GM12878 (cell line): ENCODE data around the gene HDAC8. TPM values are rescaled to one million over a fixed set of nuclear protein-coding genes. Genes with fewer than 3 reads are reported as not detected.

Experiments used
- ATAC-seq: fragments of 200-7000 bp; cut with Tn5 transposase; 3 replicates; pipeline ENCODE4 v1.9.1; 2020; ENCODE audit warnings: mild to moderate bottlenecking, moderate library complexity
- BruUV-seq: library from RNA; stranded (reverse); fragments of 400-500 nt; replicated peaks from 2 replicates; lab custom pipeline; 2021; lab: Mats Ljungman, UMichigan
- CTCF ChIA-PET: fragments of 300-600 bp; sonication (Branson Sonifier 250); formaldehyde crosslinking; extraction: SDS; loops from one replicate; lab custom pipeline; 2021; ENCODE audit warnings: inconsistent platforms; lab: Yijun Ruan, JAX
- POLR2A ChIA-PET: fragments of 350-600 bp; formaldehyde crosslinking; extraction: SDS; loops from one replicate; lab custom pipeline; 2021; ENCODE audit warnings: inconsistent platforms; lab: Charles Lee
- RAD21 ChIA-PET: fragments of 300-600 bp; sonication (Branson Sonifier 250); formaldehyde crosslinking; loops from one replicate; lab custom pipeline; 2023; ENCODE audit warnings: antibody characterized with exemption; ENCODE audit not compliant: unreplicated experiment; lab: Charles Lee
- SMC1A ChIA-PET: fragments of 300-600 bp; sonication (Branson Sonifier 250); formaldehyde crosslinking; loops from one replicate; lab custom pipeline; 2023; ENCODE audit not compliant: unreplicated experiment, uncharacterized antibody; lab: Charles Lee
- DNase-seq: peaks from one replicate; pipeline ENCODE4 v3.0.0-alpha.2; 2011; ENCODE audit warnings: low read depth, low spot score
- FAIRE-seq: peaks from 3 replicates; lab custom pipeline; 2011; peaks lifted over from hg19 to GRCh38; lab: Jason Lieb, UNC
- H2AFZ ChIP-seq: 2 replicates; pipeline ENCODE4 v1.6.0; 2011; ENCODE audit warnings: low read depth, low read length, control low read depth; ENCODE audit not compliant: control insufficient read depth
- H3K27ac ChIP-seq: 2 replicates; pipeline ENCODE4 v1.5.1; 2011; ENCODE audit warnings: control low read depth; ENCODE audit not compliant: control insufficient read depth, insufficient read depth
- H3K27me3 ChIP-seq, 2 experiments: replicated peaks in 1 of 2; 2 replicates each; pipeline versions ENCODE4 v1.6.0 to v1.6.1; 2011; ENCODE audit warnings: low read length in 1 of 2; ENCODE audit not compliant: control insufficient read depth in 2 of 2, insufficient read depth in 2 of 2
- H3K36me3 ChIP-seq, 2 experiments: 2 replicates each; pipeline ENCODE4 v1.5.1; 2011; ENCODE audit warnings: low read length in 1 of 2; ENCODE audit not compliant: control insufficient read depth in 2 of 2, insufficient read depth in 2 of 2
- H3K4me1 ChIP-seq: 2 replicates; pipeline ENCODE4 v1.6.1; 2011; ENCODE audit warnings: mild to moderate bottlenecking, low read length, moderate library complexity, mixed read lengths; ENCODE audit not compliant: control insufficient read depth, insufficient read depth
- H3K4me2 ChIP-seq: 2 replicates; pipeline ENCODE4 v1.6.0; 2011; ENCODE audit warnings: control low read depth; ENCODE audit not compliant: control insufficient read depth, insufficient read depth
- H3K4me3 ChIP-seq: fragments of 200-600 bp; sonication (generic); 2 replicates; pipeline ENCODE4 v1.5.1; 2016
- H3K79me2 ChIP-seq: 2 replicates; pipeline ENCODE4 v1.6.0; 2011; ENCODE audit warnings: low read length; ENCODE audit not compliant: control insufficient read depth, insufficient read depth
- H3K9ac ChIP-seq: 2 replicates; pipeline ENCODE4 v1.8.0; 2011; ENCODE audit warnings: low read length, control low read depth, mixed read lengths; ENCODE audit not compliant: control insufficient read depth, insufficient read depth
- H3K9me3 ChIP-seq: replicated peaks from 3 replicates; pipeline ENCODE4 v1.5.1; 2011; ENCODE audit warnings: mild to moderate bottlenecking, low read length; ENCODE audit not compliant: control insufficient read depth, insufficient read depth
- H4K20me1 ChIP-seq: 2 replicates; pipeline ENCODE4 v1.6.0; 2011; ENCODE audit not compliant: control insufficient read depth, insufficient read depth
- ATF7 ChIP-seq: fragments of 450-650 bp; IDR thresholded peaks from 2 replicates; pipeline ENCODE4 v1.6.1; 2016; ENCODE audit warnings: low read depth, mild to moderate bottlenecking
- CBFB ChIP-seq: IDR thresholded peaks from 2 replicates; pipeline ENCODE4 v1.6.1; 2016; ENCODE audit warnings: antibody characterized with exemption, low read depth
- EED ChIP-seq: sonication (generic); IDR thresholded peaks from 2 replicates; pipeline ENCODE4 v1.6.1; 2016; ENCODE audit warnings: antibody characterized with exemption, low read depth
- EZH2 ChIP-seq: IDR thresholded peaks from 2 replicates; pipeline ENCODE4 v1.6.1; 2012; ENCODE audit warnings: low read depth, mild to moderate bottlenecking, control low read depth, inconsistent platforms, low read length, borderline replicate concordance; ENCODE audit not compliant: control insufficient read depth
- GABPA ChIP-seq: IDR thresholded peaks from 2 replicates; pipeline ENCODE4 v1.6.1; 2014; ENCODE audit warnings: antibody characterized with exemption, low read depth, mild to moderate bottlenecking, inconsistent platforms
- HCFC1 ChIP-seq: fragments of 150-350 bp; IDR thresholded peaks from 2 replicates; pipeline ENCODE4 v1.6.1; 2014; ENCODE audit warnings: low read length
- JUNB ChIP-seq: IDR thresholded peaks from 2 replicates; pipeline ENCODE4 v1.6.1; 2016; ENCODE audit warnings: antibody characterized with exemption, mild to moderate bottlenecking
- JUND ChIP-seq: IDR thresholded peaks from 2 replicates; pipeline ENCODE4 v1.6.1; 2012; ENCODE audit warnings: low read depth, mild to moderate bottlenecking, low read length, improper control_type of control experiment, moderate library complexity
- LARP7 ChIP-seq: fragments of 450-650 bp; IDR thresholded peaks from 2 replicates; pipeline ENCODE4 v1.6.1; 2017; ENCODE audit warnings: mild to moderate bottlenecking
- MTA2 ChIP-seq: fragments of 450-650 bp; IDR thresholded peaks from 2 replicates; pipeline ENCODE4 v1.6.1; 2016; ENCODE audit warnings: low read depth, mild to moderate bottlenecking, moderate library complexity
- POU2F2 ChIP-seq: IDR thresholded peaks from 3 replicates; pipeline ENCODE4 v1.6.1; 2011; ENCODE audit warnings: low read depth, mild to moderate bottlenecking, low read length, borderline replicate concordance
- RAD21 ChIP-seq: IDR thresholded peaks from 2 replicates; pipeline ENCODE4 v1.6.1; 2011; ENCODE audit warnings: mild to moderate bottlenecking, low read depth, low read length, moderate library complexity; ENCODE audit not compliant: insufficient read depth
- RFX5 ChIP-seq: IDR thresholded peaks from 2 replicates; pipeline ENCODE4 v1.6.1; 2011; ENCODE audit warnings: low read depth, low read length, improper control_type of control experiment
- SREBF2 ChIP-seq: IDR thresholded peaks from 2 replicates; pipeline ENCODE4 v1.6.1; 2012; ENCODE audit warnings: mild to moderate bottlenecking, low read length
- STAT1 ChIP-seq: fragments of 450-650 bp; conservative IDR thresholded peaks from 2 replicates; pipeline ENCODE4 v1.6.1; 2014; ENCODE audit warnings: antibody characterized with exemption, mild to moderate bottlenecking
- TCF12 ChIP-seq: IDR thresholded peaks from 2 replicates; pipeline ENCODE4 v1.6.1; 2011; ENCODE audit warnings: low read depth, mild to moderate bottlenecking, low read length
- ZNF24 ChIP-seq: fragments of 450-650 bp; IDR thresholded peaks from 2 replicates; pipeline ENCODE4 v1.6.1; 2017; ENCODE audit warnings: antibody characterized with exemption, mild to moderate bottlenecking
- WGBS: methylation state at CpG from one replicate; pipeline ENCODE4 v1.1.6; 2016; ENCODE audit warnings: low lambda C conversion rate; ENCODE audit not compliant: insufficient replicate concordance, insufficient coverage; ENCODE audit errors: missing lambda C conversion rate; 5-methylcytosine and 5-hydroxymethylcytosine counted together
- in situ Hi-C: fragments of 300-500 bp; cut with MboI; formaldehyde crosslinking; loops from 9 replicates; pipeline ENCODE4 v1.14.3; 2018; ENCODE audit warnings: mixed read lengths
- intact Hi-C: fragments of 100-400 bp; cut with micrococcal nuclease; formaldehyde crosslinking; loops from one replicate; pipeline ENCODE4 v1.14.2; 2022; ENCODE audit not compliant: unreplicated experiment
- polyA plus RNA-seq, 11 experiments: library from polyadenylated mRNA; depleted of rRNA in 4 of 11; unstranded in 6 of 11; stranded (reverse) in 5 of 11; fragments of >200 nt; fragmentation: Nextera tagmentation in 4 of 11; fragmentation: Illumina TruSeq in 1 of 11; extraction: Ambion mirVana in 4 of 11; extraction: Trizol in 1 of 11; gene quantifications; 1 replicate in 1 of 11; 2 replicates in 10 of 11; pipeline versions ENCODE4 v1.2.1 to v1.2.3, GENCODE V29; 2011 to 2016; ENCODE audit warnings: inconsistent platforms in 2 of 11, missing spikeins in 2 of 11, low read depth in 1 of 11
- total RNA-seq, 4 experiments: library from RNA; depleted of rRNA in 3 of 4; stranded (reverse); fragments of >200 nt in 3 of 4; fragmentation: Illumina TruSeq in 1 of 4; extraction: Trizol in 1 of 4; gene quantifications; 2 replicates each; pipeline versions ENCODE4 v1.2.1 to v1.2.3, GENCODE V29; 2013 to 2021
- TF ChIP-seq, protein P1 (sequence below): fragments of 150-350 bp; IDR thresholded peaks from 2 replicates; pipeline ENCODE4 v1.6.1; 2014; ENCODE audit warnings: mild to moderate bottlenecking, low read depth, low read length
- TF ChIP-seq, protein P2 (sequence below), 3 experiments: IDR thresholded peaks in 2 of 3; conservative IDR thresholded peaks in 1 of 3; 2 replicates each; pipeline ENCODE4 v1.5.1; 2011; ENCODE audit warnings: low read depth in 3 of 3, low read length in 3 of 3, mild to moderate bottlenecking in 3 of 3, control low read depth in 2 of 3, moderate library complexity in 2 of 3, inconsistent platforms in 1 of 3, mixed read lengths in 1 of 3; ENCODE audit not compliant: control insufficient read depth in 2 of 3, insufficient read depth in 1 of 3; ENCODE audit errors: extremely low read depth in 1 of 3
- TF ChIP-seq, protein P3 (sequence below): fragments of 450-650 bp; IDR thresholded peaks from 2 replicates; pipeline ENCODE4 v1.6.1; 2017; ENCODE audit warnings: low read depth, mild to moderate bottlenecking, moderate library complexity

HDAC8 gene
- total and polyA plus RNA-seq, 10 of the 15 experiments (the other 5 are each of a cell fraction or from before 2014, with no cell fraction given), result 18.1 to 34.7 (median 29.1) TPM

GRCh38 chrX:72620550-72621145 lies 48.0 kb upstream of the HDAC8 start:
- H3K36me3 ChIP-seq, result no peaks in the 10 kb centered on the region
- 27% methylated on average over 9 of the region's 9 CpGs for WGBS
- H3K9me3 ChIP-seq, result no peaks in the 10 kb centered on the region
- no peaks in the 10 kb centered on the region for H3K79me2 ChIP-seq
- CTCF ChIA-PET, result interaction anchor here (0.6 kb wide), 1 partner anchor 12 kb away, joined by 3 read pairs; no protein-coding TSS in a partner anchor
- no peak overlapping the region for H3K9ac ChIP-seq
- H3K4me3 ChIP-seq, result no peak overlapping the region
- SMC1A ChIA-PET, result no interaction called here
- H2AFZ ChIP-seq, result no peak overlapping the region
- intact Hi-C loops (no loop called here), in situ Hi-C loops (loop anchor here (5.0 kb wide), 1 partner anchor 52 kb away; no protein-coding TSS in a partner anchor)
- FAIRE-seq, result no peak
- no peaks in the 10 kb centered on the region for H3K27me3 ChIP-seq
- ATAC-seq, result no peak
- no peak for TF ChIP-seq HCFC1
- TF ChIP-seq, protein P1, sequence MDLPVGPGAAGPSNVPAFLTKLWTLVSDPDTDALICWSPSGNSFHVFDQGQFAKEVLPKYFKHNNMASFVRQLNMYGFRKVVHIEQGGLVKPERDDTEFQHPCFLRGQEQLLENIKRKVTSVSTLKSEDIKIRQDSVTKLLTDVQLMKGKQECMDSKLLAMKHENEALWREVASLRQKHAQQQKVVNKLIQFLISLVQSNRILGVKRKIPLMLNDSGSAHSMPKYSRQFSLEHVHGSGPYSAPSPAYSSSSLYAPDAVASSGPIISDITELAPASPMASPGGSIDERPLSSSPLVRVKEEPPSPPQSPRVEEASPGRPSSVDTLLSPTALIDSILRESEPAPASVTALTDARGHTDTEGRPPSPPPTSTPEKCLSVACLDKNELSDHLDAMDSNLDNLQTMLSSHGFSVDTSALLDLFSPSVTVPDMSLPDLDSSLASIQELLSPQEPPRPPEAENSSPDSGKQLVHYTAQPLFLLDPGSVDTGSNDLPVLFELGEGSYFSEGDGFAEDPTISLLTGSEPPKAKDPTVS, result no peak
- TF ChIP-seq, protein P2, sequence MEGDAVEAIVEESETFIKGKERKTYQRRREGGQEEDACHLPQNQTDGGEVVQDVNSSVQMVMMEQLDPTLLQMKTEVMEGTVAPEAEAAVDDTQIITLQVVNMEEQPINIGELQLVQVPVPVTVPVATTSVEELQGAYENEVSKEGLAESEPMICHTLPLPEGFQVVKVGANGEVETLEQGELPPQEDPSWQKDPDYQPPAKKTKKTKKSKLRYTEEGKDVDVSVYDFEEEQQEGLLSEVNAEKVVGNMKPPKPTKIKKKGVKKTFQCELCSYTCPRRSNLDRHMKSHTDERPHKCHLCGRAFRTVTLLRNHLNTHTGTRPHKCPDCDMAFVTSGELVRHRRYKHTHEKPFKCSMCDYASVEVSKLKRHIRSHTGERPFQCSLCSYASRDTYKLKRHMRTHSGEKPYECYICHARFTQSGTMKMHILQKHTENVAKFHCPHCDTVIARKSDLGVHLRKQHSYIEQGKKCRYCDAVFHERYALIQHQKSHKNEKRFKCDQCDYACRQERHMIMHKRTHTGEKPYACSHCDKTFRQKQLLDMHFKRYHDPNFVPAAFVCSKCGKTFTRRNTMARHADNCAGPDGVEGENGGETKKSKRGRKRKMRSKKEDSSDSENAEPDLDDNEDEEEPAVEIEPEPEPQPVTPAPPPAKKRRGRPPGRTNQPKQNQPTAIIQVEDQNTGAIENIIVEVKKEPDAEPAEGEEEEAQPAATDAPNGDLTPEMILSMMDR (IDR thresholded peaks at IDR 0.05 in 2 of 3, conservative IDR thresholded peaks at IDR 0.05 in 1 of 3; ENCODE audit: control insufficient read depth in 2 of 3, extremely low read depth in 1 of 3, insufficient read depth in 1 of 3, low read depth in 3 of 3, low read length in 3 of 3), result no peak
- no peak for TF ChIP-seq RFX5
- no peak for TF ChIP-seq JUND
- no peak for TF ChIP-seq JUNB
- no peak for TF ChIP-seq GABPA
- no peak for TF ChIP-seq MTA2
- TF ChIP-seq EZH2, result no peak
- TF ChIP-seq SREBF2, result no peak
- no peak for TF ChIP-seq POU2F2
- no peak for TF ChIP-seq STAT1
- TF ChIP-seq CBFB, result no peak
- TF ChIP-seq, protein P3, sequence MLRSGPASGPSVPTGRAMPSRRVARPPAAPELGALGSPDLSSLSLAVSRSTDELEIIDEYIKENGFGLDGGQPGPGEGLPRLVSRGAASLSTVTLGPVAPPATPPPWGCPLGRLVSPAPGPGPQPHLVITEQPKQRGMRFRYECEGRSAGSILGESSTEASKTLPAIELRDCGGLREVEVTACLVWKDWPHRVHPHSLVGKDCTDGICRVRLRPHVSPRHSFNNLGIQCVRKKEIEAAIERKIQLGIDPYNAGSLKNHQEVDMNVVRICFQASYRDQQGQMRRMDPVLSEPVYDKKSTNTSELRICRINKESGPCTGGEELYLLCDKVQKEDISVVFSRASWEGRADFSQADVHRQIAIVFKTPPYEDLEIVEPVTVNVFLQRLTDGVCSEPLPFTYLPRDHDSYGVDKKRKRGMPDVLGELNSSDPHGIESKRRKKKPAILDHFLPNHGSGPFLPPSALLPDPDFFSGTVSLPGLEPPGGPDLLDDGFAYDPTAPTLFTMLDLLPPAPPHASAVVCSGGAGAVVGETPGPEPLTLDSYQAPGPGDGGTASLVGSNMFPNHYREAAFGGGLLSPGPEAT, result no peak
- no peak for TF ChIP-seq ATF7
- no peak for TF ChIP-seq LARP7
- no peak for TF ChIP-seq ZNF24
- TF ChIP-seq RAD21, result no peak
- no peak for TF ChIP-seq EED
- no peak for TF ChIP-seq TCF12
- no TSS peak for BruUV-seq
- POLR2A ChIA-PET, result no interaction called here
- no peak overlapping the region for H3K4me2 ChIP-seq
- DNase-seq, result no peak
- no peak overlapping the region for H3K27ac ChIP-seq
- RAD21 ChIA-PET, result no interaction called here
- no peaks in the 10 kb centered on the region for H4K20me1 ChIP-seq
- H3K4me1 ChIP-seq, result no peaks in the 10 kb centered on the region
